GM21737 (cell line): ENCODE results near the gene HNRNPA2B1.
"Not testable (repeated sequence)": the region's sequence is repeated elsewhere in the genome, so short reads cannot be mapped to it uniquely, and the experiment has no call there.

Experiments used
- ATAC-seq: cut with Tn5 transposase; IDR thresholded peaks from one replicate; pipeline ENCODE4 v1.9.1; 2021; ENCODE audit warnings: mild to moderate bottlenecking, moderate library complexity; ENCODE audit not compliant: unreplicated experiment

Gene HNRNPA2B1

GRCh38 chr7:26198133-26198780 is 2.3 kb downstream of the HNRNPA2B1 start:
- no peak for ATAC-seq

- ATAC-seq = no peak
These were observed 3.1 kb downstream of the HNRNPA2B1 start for GRCh38 chr7:26197153-26198115.

GRCh38 chr7:26195867-26196657 is 4.5 kb downstream of the HNRNPA2B1 start:
- ATAC-seq = no peak

GRCh38 chr7:26195182-26195581 is 5.4 kb downstream of the HNRNPA2B1 start:
- no peak for ATAC-seq

- ATAC-seq = not testable (repeated sequence)
These were observed 5.8 kb downstream of the HNRNPA2B1 start for GRCh38 chr7:26194764-26195163.

- no peak for ATAC-seq
These were observed 6.9 kb downstream of the HNRNPA2B1 start for GRCh38 chr7:26193432-26194207.

GRCh38 chr7:26192485-26193087 is 8.0 kb downstream of the HNRNPA2B1 start:
- no peak for ATAC-seq

GRCh38 chr7:26191974-26192479 is 8.5 kb downstream of the HNRNPA2B1 start:
- ATAC-seq = no peak

GRCh38 chr7:26191233-26191973 is 9.1 kb downstream of the HNRNPA2B1 start:
- no peak for ATAC-seq

GRCh38 chr7:26190417-26190869 is 10.1 kb downstream of the HNRNPA2B1 start:
- ATAC-seq = no peak

GRCh38 chr7:26189697-26190096 is 10.8 kb downstream of the HNRNPA2B1 start:
- ATAC-seq = no peak

- no peak for ATAC-seq
These were observed 11.5 kb downstream of the HNRNPA2B1 start for GRCh38 chr7:26188957-26189541.

GRCh38 chr7:26188206-26188956 is 12.2 kb downstream of the HNRNPA2B1 start:
- no peak for ATAC-seq

- ATAC-seq = no peak
These were observed 13.0 kb downstream of the HNRNPA2B1 start for GRCh38 chr7:26187380-26188205.

GRCh38 chr7:26186364-26187311 is 13.9 kb downstream of the HNRNPA2B1 start:
- no peak for ATAC-seq

- ATAC-seq = no peak
These were observed 14.7 kb downstream of the HNRNPA2B1 start for GRCh38 chr7:26185844-26186180.
